Putamen (tissue), 1 donor: Measurements from ENCODE around the gene FOXK2.
"Not testable (repeated sequence)": the region's sequence is repeated elsewhere in the genome, so short reads cannot be mapped to it uniquely, and the experiment has no call there.

Experiments used
- DNase-seq: peaks from one replicate; pipeline ENCODE4 v3.0.0-alpha.2; 2016; ENCODE audit warnings: low spot score

FOXK2 gene

GRCh38 chr17:82495844-82496528, 23.5 kb upstream of the FOXK2 start:
- no peak for DNase-seq

GRCh38 chr17:82496529-82497434, 22.8 kb upstream of the FOXK2 start:
- peak; percentile 95 for DNase-seq

- no peak for DNase-seq
These were observed 21.8 kb upstream of the FOXK2 start for GRCh38 chr17:82497483-82498405.

- DNase-seq: no peak
These were observed 17.3 kb upstream of the FOXK2 start for GRCh38 chr17:82502207-82502606.

- DNase-seq: no peak
These were observed 16.3 kb upstream of the FOXK2 start for GRCh38 chr17:82503094-82503727.

- no peak for DNase-seq
These were observed 15.7 kb upstream of the FOXK2 start for GRCh38 chr17:82503728-82504308.

- DNase-seq: no peak
These were observed 14.2 kb upstream of the FOXK2 start for GRCh38 chr17:82505296-82505695.

GRCh38 chr17:82506402-82506801, 13.1 kb upstream of the FOXK2 start:
- DNase-seq: not testable (repeated sequence)

- DNase-seq: no peak
These were observed 11.8 kb upstream of the FOXK2 start for GRCh38 chr17:82507631-82508175.

GRCh38 chr17:82511642-82512041, 7.9 kb upstream of the FOXK2 start:
- DNase-seq: not testable (repeated sequence)

- not testable (repeated sequence) for DNase-seq
These were observed 5.7 kb upstream of the FOXK2 start for GRCh38 chr17:82513864-82514263.

- DNase-seq: no peak
These were observed 2.2 kb upstream of the FOXK2 start for GRCh38 chr17:82517230-82517865.

GRCh38 chr17:82519971-82520903, 705 bp downstream of the FOXK2 start:
- DNase-seq: no peak

GRCh38 chr17:82524540-82524939, 5.0 kb downstream of the FOXK2 start:
- no peak for DNase-seq

GRCh38 chr17:82525712-82526111, 6.2 kb downstream of the FOXK2 start:
- no peak for DNase-seq

GRCh38 chr17:82527898-82528297, 8.4 kb downstream of the FOXK2 start:
- DNase-seq: no peak

- DNase-seq: peak; percentile 72
These were observed 9.1 kb downstream of the FOXK2 start for GRCh38 chr17:82528484-82529265.

- no peak for DNase-seq
These were observed 10.4 kb downstream of the FOXK2 start for GRCh38 chr17:82529914-82530300.
